Activated CD8-positive, alpha-beta T cell treated with anti-CD3 and anti-CD28 coated beads for 36 hours (primary cell): Measurements from ENCODE around the gene CYP2C9. TPM values are rescaled to one million over a fixed set of nuclear protein-coding genes. Genes with fewer than 3 reads are reported as not detected.

Source experiments
- ATAC-seq: fragments of 200-7000 bp; cut with Tn5 transposase; one replicate; pipeline ENCODE4 v1.10.0; 2021; ENCODE audit warnings: mild to moderate bottlenecking, moderate library complexity
- CTCF ChIA-PET: fragments of 350-600 bp; sonication (Branson Sonifier 250); formaldehyde crosslinking; loops from one replicate; lab custom pipeline; 2021; ENCODE audit warnings: antibody characterized with exemption; lab: Charles Lee
- POLR2A ChIA-PET: fragments of 350-600 bp; sonication (Branson Sonifier 250); formaldehyde crosslinking; loops from one replicate; lab custom pipeline; 2021; ENCODE audit warnings: antibody characterized with exemption; lab: Charles Lee
- DNase-seq: peaks from one replicate; pipeline ENCODE4 v3.0.0-alpha.2; 2020
- H3K27ac Mint-ChIP-seq: one replicate; pipeline ENCODE4 v1.8.0; 2021; ENCODE audit warnings: mild to moderate bottlenecking, mixed read lengths
- H3K27me3 Mint-ChIP-seq: one replicate; pipeline ENCODE4 v1.8.0; 2021; ENCODE audit warnings: mixed read lengths
- H3K36me3 Mint-ChIP-seq: one replicate; pipeline ENCODE4 v1.8.0; 2021; ENCODE audit warnings: low read depth, mixed read lengths
- H3K4me1 Mint-ChIP-seq: one replicate; pipeline ENCODE4 v1.8.0; 2021; ENCODE audit warnings: low read depth, mixed read lengths
- H3K4me3 Mint-ChIP-seq: one replicate; pipeline ENCODE4 v1.8.0; 2021; ENCODE audit warnings: mild to moderate bottlenecking, moderate library complexity, mixed read lengths
- H3K9me3 Mint-ChIP-seq: one replicate; pipeline ENCODE4 v1.8.0; 2021; ENCODE audit warnings: mixed read lengths
- intact Hi-C: fragments of 100-400 bp; cut with micrococcal nuclease; formaldehyde crosslinking; loops from one replicate; pipeline ENCODE4 v1.10.0; 2022
- total RNA-seq, 2 experiments: library from RNA; stranded (reverse); gene quantifications; one replicate each; pipeline ENCODE4 v1.2.3, GENCODE V29; 2021
- TF ChIP-seq, protein P1 (sequence below): fragments of 200-600 bp; IDR thresholded peaks from one replicate; pipeline ENCODE4 v1.8.0; 2022; ENCODE audit warnings: antibody characterized with exemption, mild to moderate bottlenecking

Gene CYP2C9
- total RNA-seq, 2 experiments from 2014 or later = not detected

DNA sequence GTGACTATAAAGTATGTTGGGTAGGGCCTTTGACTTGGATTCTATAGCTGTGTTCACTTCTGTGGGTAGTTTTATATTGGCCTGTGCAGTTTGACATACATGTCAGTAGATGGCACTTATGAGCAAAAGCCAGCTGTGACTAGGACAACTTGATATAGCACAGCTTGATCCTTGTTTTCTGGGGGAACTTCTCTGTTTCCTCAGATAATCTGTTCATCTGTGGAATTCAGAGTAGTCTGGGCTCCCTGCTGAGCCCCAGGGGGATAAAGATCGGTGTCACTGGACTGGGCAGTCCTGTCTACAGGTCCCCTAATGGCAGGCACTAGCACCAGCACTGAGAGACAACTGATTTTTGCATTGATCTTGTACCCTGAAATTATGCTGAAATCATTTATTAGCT is 25.4 kb downstream of the CYP2C9 start:
- no peaks in the 10 kb centered on the region for H3K4me1 Mint-ChIP-seq
- CTCF ChIA-PET = interaction anchor here (1.3 to 1.8 kb wide), 2 partner anchors 280 to 283 kb away, joined by 5 to 7 read pairs; no protein-coding TSS in a partner anchor
- intact Hi-C loops = no loop called here

DNA sequence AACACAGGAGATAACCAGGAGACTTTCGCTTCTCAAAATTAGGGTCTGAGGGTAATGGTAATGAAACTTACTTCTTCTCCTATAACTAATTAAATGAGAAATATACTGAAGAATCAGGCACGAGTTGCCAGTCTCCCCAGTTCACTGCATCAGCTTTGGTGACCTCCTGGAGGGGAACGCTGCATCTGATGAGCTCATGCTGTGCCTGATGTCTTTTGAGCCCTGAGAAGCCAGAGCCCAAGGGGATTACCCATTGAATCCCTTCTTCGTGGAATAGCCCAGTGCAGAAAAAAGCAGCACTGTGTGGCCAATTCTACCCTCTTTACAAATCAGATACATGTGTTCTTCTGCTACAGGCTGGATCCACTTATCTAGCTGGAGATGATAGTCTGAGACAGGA is 45.1 kb downstream of the CYP2C9 start:
- Mint-ChIP-seq H3K9me3 (peaks cover 5% of the 10 kb centered on the region), H3K4me1 (no peaks in the 10 kb centered on the region), H3K27me3 (no peaks in the 10 kb centered on the region), H3K4me3 (no peak overlapping the region), H3K27ac (no peak overlapping the region), H3K36me3 (no peaks in the 10 kb centered on the region)
- DNase-seq (no peak), ATAC-seq (no peak)
- intact Hi-C loops = no loop called here
- TF ChIP-seq, protein P1, sequence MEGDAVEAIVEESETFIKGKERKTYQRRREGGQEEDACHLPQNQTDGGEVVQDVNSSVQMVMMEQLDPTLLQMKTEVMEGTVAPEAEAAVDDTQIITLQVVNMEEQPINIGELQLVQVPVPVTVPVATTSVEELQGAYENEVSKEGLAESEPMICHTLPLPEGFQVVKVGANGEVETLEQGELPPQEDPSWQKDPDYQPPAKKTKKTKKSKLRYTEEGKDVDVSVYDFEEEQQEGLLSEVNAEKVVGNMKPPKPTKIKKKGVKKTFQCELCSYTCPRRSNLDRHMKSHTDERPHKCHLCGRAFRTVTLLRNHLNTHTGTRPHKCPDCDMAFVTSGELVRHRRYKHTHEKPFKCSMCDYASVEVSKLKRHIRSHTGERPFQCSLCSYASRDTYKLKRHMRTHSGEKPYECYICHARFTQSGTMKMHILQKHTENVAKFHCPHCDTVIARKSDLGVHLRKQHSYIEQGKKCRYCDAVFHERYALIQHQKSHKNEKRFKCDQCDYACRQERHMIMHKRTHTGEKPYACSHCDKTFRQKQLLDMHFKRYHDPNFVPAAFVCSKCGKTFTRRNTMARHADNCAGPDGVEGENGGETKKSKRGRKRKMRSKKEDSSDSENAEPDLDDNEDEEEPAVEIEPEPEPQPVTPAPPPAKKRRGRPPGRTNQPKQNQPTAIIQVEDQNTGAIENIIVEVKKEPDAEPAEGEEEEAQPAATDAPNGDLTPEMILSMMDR = no peak
- ChIA-PET CTCF (interaction anchor here (0.6 kb wide), 1 partner anchor 894 kb away, joined by 4 read pairs; no protein-coding TSS in a partner anchor), POLR2A (no interaction called here)

More for the DNA sequence above, 25.4 kb downstream of the CYP2C9 start:
- peaks cover 2% of the 10 kb centered on the region for H3K9me3 Mint-ChIP-seq
- no peaks in the 10 kb centered on the region for H3K36me3 Mint-ChIP-seq
- H3K27me3 Mint-ChIP-seq = no peaks in the 10 kb centered on the region
- POLR2A ChIA-PET = no interaction called here
- TF ChIP-seq, protein P1 = peak; percentile 39
- no peak overlapping the region for H3K4me3 Mint-ChIP-seq
- no peak overlapping the region for H3K27ac Mint-ChIP-seq
- DNase-seq = no peak
- ATAC-seq = no peak

DNA sequence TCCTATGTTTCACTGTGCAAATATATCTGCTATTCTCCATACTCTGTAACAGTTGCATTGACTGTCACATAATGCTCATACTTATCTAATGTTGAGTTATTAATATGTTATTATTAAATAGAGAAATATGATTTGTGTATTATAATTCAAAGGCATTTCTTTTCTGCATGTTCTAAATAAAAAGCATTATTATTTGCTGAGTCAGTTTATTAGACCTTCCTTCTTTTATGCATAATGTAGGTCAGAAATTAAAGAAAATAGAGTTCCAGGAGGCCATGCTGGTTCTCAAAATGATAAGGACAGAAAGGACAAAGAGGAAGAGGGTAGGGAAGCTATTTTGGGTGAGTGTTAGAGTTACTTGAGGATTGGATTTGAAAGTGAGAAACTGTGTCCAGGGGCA is 50.7 kb downstream of the CYP2C9 start:
- ChIA-PET CTCF (no interaction called here), POLR2A (no interaction called here)
- no peak for ATAC-seq
- no peak for DNase-seq
- Mint-ChIP-seq H3K27me3 (no peaks in the 10 kb centered on the region), H3K36me3 (no peaks in the 10 kb centered on the region), H3K27ac (no peak overlapping the region), H3K4me1 (no peaks in the 10 kb centered on the region), H3K4me3 (no peak overlapping the region), H3K9me3 (peaks cover 23% of the 10 kb centered on the region)
- TF ChIP-seq, protein P1 = no peak
- intact Hi-C loops = no loop called here

DNA sequence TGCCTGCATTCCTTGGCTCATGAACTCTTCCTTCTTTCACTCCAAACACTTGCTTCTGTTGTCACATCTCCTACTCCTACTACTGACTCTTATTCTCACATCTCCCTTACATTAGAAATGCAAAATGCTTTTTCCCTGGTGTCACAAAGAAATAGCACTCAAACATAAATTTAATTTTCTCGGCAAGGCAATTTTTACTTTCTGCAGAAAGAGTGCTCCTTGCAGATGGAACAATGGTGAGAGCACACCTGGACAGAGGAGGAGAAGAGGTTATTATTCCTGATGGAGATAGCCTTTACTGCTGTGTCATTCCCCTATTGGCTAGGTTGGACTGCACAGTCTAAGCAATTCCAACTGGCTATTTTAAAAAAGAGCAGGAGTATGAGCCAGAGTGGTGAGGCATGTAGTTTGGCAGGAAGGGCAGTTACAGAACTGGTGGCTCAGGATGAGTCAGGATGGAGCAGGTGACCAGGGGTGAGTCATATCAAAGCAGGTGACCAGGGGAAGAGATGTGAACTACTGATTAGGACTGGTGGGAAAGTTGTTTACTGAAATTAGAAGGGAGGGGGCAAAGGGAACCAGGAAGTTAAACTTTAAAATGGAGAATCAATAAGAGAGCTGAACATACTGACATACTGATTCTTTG is 52.9 kb downstream of the CYP2C9 start:
- CTCF ChIA-PET = no interaction called here
- peaks cover 23% of the 10 kb centered on the region for H3K9me3 Mint-ChIP-seq
- DNase-seq (no peak), ATAC-seq (no peak)
- POLR2A ChIA-PET = no interaction called here
- intact Hi-C loops = no loop called here
- no peaks in the 10 kb centered on the region for H3K36me3 Mint-ChIP-seq
- no peaks in the 10 kb centered on the region for H3K27me3 Mint-ChIP-seq
- TF ChIP-seq, protein P1 = no peak
- H3K27ac Mint-ChIP-seq = no peak overlapping the region
- no peaks in the 10 kb centered on the region for H3K4me1 Mint-ChIP-seq
- no peak overlapping the region for H3K4me3 Mint-ChIP-seq

DNA sequence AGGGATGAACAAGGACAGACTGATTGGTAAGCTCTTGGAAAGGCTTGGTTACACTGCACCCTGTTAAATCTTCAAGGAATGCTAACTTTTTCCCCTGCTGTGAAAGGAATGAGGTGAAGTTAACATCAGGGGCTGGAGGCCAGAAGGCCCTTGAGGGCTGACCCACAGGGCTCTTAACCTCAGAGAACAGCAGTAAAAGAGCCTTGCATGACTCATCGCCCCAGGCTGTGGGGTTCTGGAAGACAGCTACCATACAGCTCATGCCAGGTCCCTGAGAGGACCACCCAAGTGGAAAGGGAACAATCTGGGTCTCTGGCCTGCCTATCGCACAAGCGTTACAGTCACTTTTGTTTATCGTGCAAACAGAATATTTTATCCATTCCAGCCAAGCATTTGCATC is 54.4 kb downstream of the CYP2C9 start:
- intact Hi-C loops = no loop called here
- CTCF ChIA-PET = no interaction called here
- Mint-ChIP-seq H3K9me3 (peaks cover 23% of the 10 kb centered on the region), H3K4me1 (no peaks in the 10 kb centered on the region), H3K4me3 (no peak overlapping the region), H3K36me3 (no peaks in the 10 kb centered on the region), H3K27me3 (no peaks in the 10 kb centered on the region), H3K27ac (no peak overlapping the region)
- no peak for ATAC-seq
- TF ChIP-seq, protein P1 = no peak
- no peak for DNase-seq
- POLR2A ChIA-PET = no interaction called here
